H9 (cell line): ENCODE results near the gene FCF1. TPM values are rescaled to one million over a fixed set of nuclear protein-coding genes. Genes with fewer than 3 reads are reported as not detected.

Experiments used
- DNase-seq: peaks from one replicate; pipeline ENCODE4 v3.0.0-alpha.2; 2017
- H2AFZ ChIP-seq: one replicate; pipeline ENCODE4 v1.6.1; 2013; ENCODE audit warnings: mild to moderate bottlenecking, low read length, control low read depth, moderate library complexity
- H2AK5ac ChIP-seq: 2 replicates; pipeline ENCODE4 v1.6.1; 2013; ENCODE audit warnings: low read length, control low read depth, mixed read lengths; ENCODE audit not compliant: insufficient read length
- H2BK120ac ChIP-seq: one replicate; pipeline ENCODE4 v1.6.1; 2013; ENCODE audit warnings: low read depth, mild to moderate bottlenecking, low read length, control low read depth, inconsistent platforms; ENCODE audit not compliant: poor library complexity, severe bottlenecking
- H2BK12ac ChIP-seq: 2 replicates; pipeline ENCODE4 v1.6.1; 2013; ENCODE audit warnings: low read length, control low read depth, mixed read lengths, low read depth; ENCODE audit not compliant: insufficient read length
- H2BK15ac ChIP-seq: 2 replicates; pipeline ENCODE4 v1.6.1; 2013; ENCODE audit warnings: low read depth, low read length, control low read depth
- H2BK20ac ChIP-seq: one replicate; pipeline ENCODE4 v1.6.1; 2013; ENCODE audit warnings: low read depth, mild to moderate bottlenecking, low read length, control low read depth, inconsistent platforms; ENCODE audit not compliant: poor library complexity, severe bottlenecking
- H2BK5ac ChIP-seq: 2 replicates; pipeline ENCODE4 v1.6.1; 2013; ENCODE audit warnings: low read length, control low read depth, mixed read lengths; ENCODE audit not compliant: insufficient read length
- H3K14ac ChIP-seq: 2 replicates; pipeline ENCODE4 v1.6.1; 2013; ENCODE audit warnings: low read length, control low read depth; ENCODE audit not compliant: insufficient read depth
- H3K18ac ChIP-seq: 2 replicates; pipeline ENCODE4 v1.6.1; 2013; ENCODE audit warnings: low read depth, mild to moderate bottlenecking, mixed read lengths, low read length, control low read depth; ENCODE audit not compliant: insufficient read length
- H3K23ac ChIP-seq: 2 replicates; pipeline ENCODE4 v1.6.1; 2013; ENCODE audit warnings: low read length, control low read depth, mixed read lengths, low read depth; ENCODE audit not compliant: insufficient read length
- H3K23me2 ChIP-seq: 2 replicates; pipeline ENCODE4 v1.6.1; 2013; ENCODE audit warnings: low read depth, mild to moderate bottlenecking, mixed read lengths, low read length, control low read depth; ENCODE audit not compliant: insufficient read length, poor library complexity, severe bottlenecking
- H3K27ac ChIP-seq: 2 replicates; pipeline ENCODE4 v1.5.1; 2013; ENCODE audit warnings: low read length, control low read depth, mixed read lengths, low read depth; ENCODE audit not compliant: insufficient read length
- H3K27me3 ChIP-seq: 2 replicates; pipeline ENCODE4 v1.6.1; 2013; ENCODE audit warnings: low read length, control low read depth, inconsistent platforms; ENCODE audit not compliant: insufficient read depth
- H3K4ac ChIP-seq: 2 replicates; pipeline ENCODE4 v1.6.1; 2013; ENCODE audit warnings: low read depth, mild to moderate bottlenecking, control low read depth, inconsistent platforms, low read length, moderate library complexity
- H3K4me1 ChIP-seq: 2 replicates; pipeline ENCODE4 v1.6.1; 2013; ENCODE audit warnings: low read length, control low read depth, inconsistent platforms; ENCODE audit not compliant: insufficient read depth
- H3K4me2 ChIP-seq: 2 replicates; pipeline ENCODE4 v1.6.1; 2013; ENCODE audit warnings: low read length, control low read depth, mixed read lengths; ENCODE audit not compliant: insufficient read length, insufficient read depth
- H3K56ac ChIP-seq: 2 replicates; pipeline ENCODE4 v1.6.1; 2013; ENCODE audit warnings: low read depth, mild to moderate bottlenecking, mixed read lengths, low read length, control low read depth; ENCODE audit not compliant: insufficient read length
- H3K79me1 ChIP-seq: 2 replicates; pipeline ENCODE4 v1.6.1; 2013; ENCODE audit warnings: low read depth, mild to moderate bottlenecking, moderate library complexity, low read length, control low read depth, inconsistent platforms; ENCODE audit not compliant: insufficient read depth, poor library complexity, severe bottlenecking
- H3K79me2 ChIP-seq: 2 replicates; pipeline ENCODE4 v1.6.1; 2013; ENCODE audit warnings: low read length, control low read depth, inconsistent platforms; ENCODE audit not compliant: insufficient read depth
- H3K9ac ChIP-seq: 2 replicates; pipeline ENCODE4 v1.6.1; 2013; ENCODE audit warnings: low read length, control low read depth, mixed read lengths; ENCODE audit not compliant: insufficient read length; ENCODE audit errors: extremely low read depth
- H3K9me3 ChIP-seq: one replicate; pipeline ENCODE4 v1.6.1; 2013; ENCODE audit warnings: low read depth, low read length, inconsistent platforms; ENCODE audit not compliant: control insufficient read depth
- H3T11ph ChIP-seq: one replicate; pipeline ENCODE4 v1.6.1; 2013; ENCODE audit warnings: mild to moderate bottlenecking, low read length, control low read depth, inconsistent platforms
- H4K20me1 ChIP-seq: one replicate; pipeline ENCODE4 v1.6.1; 2013; ENCODE audit not compliant: control insufficient read depth, insufficient read length, insufficient read depth
- H4K5ac ChIP-seq: 2 replicates; pipeline ENCODE4 v1.6.1; 2013; ENCODE audit warnings: low read depth, mild to moderate bottlenecking, mixed read lengths, low read length, control low read depth; ENCODE audit not compliant: insufficient read length
- H4K8ac ChIP-seq: replicated peaks from 2 replicates; pipeline ENCODE4 v1.6.1; 2013; ENCODE audit warnings: low read length, control low read depth, mixed read lengths, low read depth; ENCODE audit not compliant: insufficient read length
- H4K91ac ChIP-seq: 2 replicates; pipeline ENCODE4 v1.6.1; 2013; ENCODE audit warnings: low read depth, mild to moderate bottlenecking, moderate library complexity, mixed read lengths, low read length, control low read depth; ENCODE audit not compliant: insufficient read length
- H3K27ac Mint-ChIP-seq, 3 experiments: 2 replicates in 2 of 3; 3 replicates in 1 of 3; pipeline ENCODE4 v1.8.0; 2020 to 2021; ENCODE audit warnings: mixed read lengths in 3 of 3, mild to moderate bottlenecking in 1 of 3, moderate library complexity in 1 of 3
- H3K27me3 Mint-ChIP-seq: 2 replicates; pipeline ENCODE4 v1.8.0; 2021; ENCODE audit warnings: low read depth, mild to moderate bottlenecking, moderate library complexity, mixed read lengths
- H3K36me3 Mint-ChIP-seq, 3 experiments: 2 replicates in 2 of 3; 3 replicates in 1 of 3; pipeline ENCODE4 v1.8.0; 2020 to 2021; ENCODE audit warnings: low read depth in 3 of 3, mixed read lengths in 3 of 3; ENCODE audit not compliant: insufficient read depth in 1 of 3
- H3K4me1 Mint-ChIP-seq, 2 experiments: 2 replicates each; pipeline ENCODE4 v1.8.0; 2020; ENCODE audit warnings: mixed read lengths in 2 of 2
- H3K4me3 Mint-ChIP-seq, 2 experiments: 2 replicates in 1 of 2; 3 replicates in 1 of 2; pipeline ENCODE4 v1.8.0; 2020 to 2021; ENCODE audit warnings: mild to moderate bottlenecking in 2 of 2, mixed read lengths in 2 of 2, moderate library complexity in 1 of 2
- H3K9me3 Mint-ChIP-seq, 2 experiments: 2 replicates in 1 of 2; 3 replicates in 1 of 2; pipeline ENCODE4 v1.8.0; 2020; ENCODE audit warnings: mild to moderate bottlenecking in 2 of 2, mixed read lengths in 2 of 2, moderate library complexity in 1 of 2
- CTCF ChIP-seq: fragments of 200-600 bp; sonication (generic); conservative IDR thresholded peaks from 3 replicates; pipeline ENCODE4 v1.8.0; 2021; ENCODE audit warnings: antibody characterized with exemption, mild to moderate bottlenecking
- WGBS: extraction: QIAGEN DNeasy Blood & Tissue Kit; methylation state at CpG from one replicate; pipeline ENCODE4 v1.1.7; 2013; ENCODE audit warnings: missing lambda C conversion rate, low lambda C conversion rate, mixed read lengths; ENCODE audit not compliant: insufficient read length; ENCODE audit errors: extremely low coverage; 5-methylcytosine and 5-hydroxymethylcytosine counted together
- total RNA-seq: library from RNA; stranded (reverse); gene quantifications from 2 replicates; pipeline ENCODE4 v1.2.1, GENCODE V29; 2021

FCF1 gene
- total RNA-seq, 1 experiment from 2014 or later, result 87.7 TPM

DNA sequence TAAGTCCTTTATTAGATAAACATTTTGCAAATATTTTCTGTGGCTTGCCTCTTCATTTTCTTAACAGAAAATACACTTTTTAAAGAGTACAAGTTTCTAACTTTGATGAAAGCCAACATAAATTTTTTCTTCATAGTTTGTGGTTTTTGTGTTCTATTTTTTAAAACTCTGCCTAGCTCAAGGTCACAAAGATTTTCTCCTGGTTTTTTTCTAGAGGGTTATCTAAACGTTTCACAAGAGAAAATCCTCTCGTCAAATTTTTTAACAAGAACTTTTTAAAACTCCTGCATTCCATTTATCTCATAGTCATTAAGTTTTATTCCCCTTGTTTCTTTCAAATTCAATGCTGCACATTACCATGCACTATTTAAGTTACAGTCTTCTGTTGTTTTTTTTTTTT, 8.3 kb upstream of the FCF1 start:
- no peak overlapping the region for H3K27ac ChIP-seq

More for the DNA sequence above, 8.3 kb upstream of the FCF1 start:
- Histone ChIP-seq H4K20me1 (no peaks in the 10 kb centered on the region), H3K9ac (no peak overlapping the region), H3K9me3 (no peaks in the 10 kb centered on the region), H2BK12ac (no peak overlapping the region), H4K8ac (no peak overlapping the region), H3K23me2 (no peaks in the 10 kb centered on the region), H4K5ac (no peak overlapping the region), H2BK20ac (no peak overlapping the region), H2AFZ (no peak overlapping the region), H2AK5ac (no peak overlapping the region), H3K79me1 (no peaks in the 10 kb centered on the region), H3K4ac (no peak overlapping the region), H3K79me2 (peaks cover 11% of the 10 kb centered on the region; the same call in 1 of the 2 replicates), H2BK15ac (no peak overlapping the region), H3K18ac (no peak overlapping the region), H3K4me1 (no peaks in the 10 kb centered on the region), H2BK5ac (no peak overlapping the region), H3K56ac (no peak overlapping the region), H3K14ac (no peak overlapping the region), H3K4me2 (no peak overlapping the region), H4K91ac (no peak overlapping the region), H3K23ac (no peak overlapping the region), H2BK120ac (no peak overlapping the region), H3T11ph (no peak overlapping the region), H3K27me3 (no peaks in the 10 kb centered on the region)
- Mint-ChIP-seq H3K27ac (no peak overlapping the region), H3K4me1 (no peaks in the 10 kb centered on the region), H3K9me3 (peaks cover 16 to 31% of the 10 kb centered on the region in 2 experiments), H3K36me3 (peaks cover 29 to 37% (median 35%) of the 10 kb centered on the region in 3 experiments), H3K4me3 (no peak overlapping the region), H3K27me3 (no peaks in the 10 kb centered on the region)
- WGBS, result no CpG with 5 or more reads among the region's 2 CpGs
- no peak for TF ChIP-seq CTCF
- DNase-seq, result no peak
